GM19463 (cell line): Measurements from ENCODE around the gene NEIL3.

Experiments used
- ATAC-seq: cut with Tn5 transposase; IDR thresholded peaks from one replicate; pipeline ENCODE4 v1.9.1; 2021; ENCODE audit warnings: mild to moderate bottlenecking, moderate library complexity; ENCODE audit not compliant: unreplicated experiment

The NEIL3 gene

DNA sequence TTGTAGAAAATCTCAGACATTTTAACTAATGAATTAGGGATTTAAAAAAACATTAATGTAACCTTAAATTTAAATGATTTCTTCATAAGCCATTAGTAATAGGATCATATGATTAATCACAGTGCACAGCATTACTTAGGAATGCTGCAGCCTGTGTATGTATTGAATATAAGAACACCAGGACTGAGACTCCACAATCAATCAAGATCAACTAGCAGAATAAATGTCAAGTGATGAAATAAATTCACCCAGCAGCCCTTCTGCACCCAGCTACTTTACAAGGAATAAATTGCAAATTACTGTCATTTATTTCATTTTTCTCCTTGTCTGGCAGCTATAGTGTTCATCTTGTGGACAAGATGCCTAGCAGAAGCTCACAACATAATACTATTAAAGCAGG is 46.5 kb downstream of the NEIL3 start:
- ATAC-seq = no peak

DNA sequence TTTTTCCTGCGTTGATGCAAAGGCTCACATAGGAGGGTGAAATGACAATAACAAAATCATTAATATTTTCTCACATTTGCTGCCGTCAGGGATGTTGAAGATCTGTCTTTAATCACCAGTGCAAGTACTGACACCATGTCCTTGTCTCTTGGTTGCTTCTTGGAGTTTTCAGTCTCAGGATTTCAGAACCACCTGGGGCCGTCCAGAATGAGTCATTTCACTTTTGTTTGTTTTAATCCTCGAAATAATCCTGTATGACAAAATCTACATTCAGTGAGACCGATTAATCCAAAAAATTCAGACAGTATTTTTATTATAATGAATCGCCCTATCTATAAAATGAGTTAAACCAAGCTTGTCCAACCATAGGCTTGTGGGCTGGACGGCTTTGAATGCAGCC is 47.2 kb downstream of the NEIL3 start:
- no peak for ATAC-seq

DNA sequence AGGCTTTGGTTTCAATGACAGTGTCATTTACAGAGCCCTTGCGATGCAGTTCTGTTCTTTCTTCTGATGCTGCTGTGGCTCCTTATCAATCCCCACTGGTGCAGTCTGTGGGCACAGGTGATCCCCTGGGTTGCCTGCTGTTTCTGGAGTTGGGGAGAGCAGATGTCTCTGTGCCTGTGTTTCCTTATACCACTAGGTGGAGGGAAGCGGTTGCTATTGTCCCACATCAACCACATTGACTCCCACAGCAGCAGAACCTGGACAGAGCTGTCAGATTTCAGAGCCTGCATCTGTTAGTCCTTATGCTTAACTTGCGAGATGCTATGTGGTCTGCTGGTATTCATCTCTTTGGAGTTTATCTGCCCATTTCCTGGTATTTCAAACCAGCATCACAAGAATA is 57.7 kb downstream of the NEIL3 start:
- no peak for ATAC-seq

DNA sequence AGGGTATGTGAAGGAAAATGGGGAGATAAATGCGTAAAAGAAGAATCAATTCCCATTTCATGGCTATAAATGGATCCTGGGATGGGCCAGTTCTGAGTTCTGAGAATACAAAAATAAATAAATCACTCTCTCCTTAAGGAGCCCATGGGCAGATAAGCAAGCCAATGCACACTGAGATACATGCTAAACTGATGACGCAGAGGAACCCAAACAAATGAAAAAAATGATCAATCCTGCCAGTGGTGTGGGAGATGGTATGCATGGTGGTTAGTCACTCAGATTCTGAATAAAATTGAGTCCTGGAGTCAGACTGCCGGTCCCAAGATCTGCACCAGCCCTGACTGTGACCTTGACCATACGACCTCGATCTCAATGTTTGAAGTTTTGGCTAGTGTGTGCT is 59.7 kb downstream of the NEIL3 start:
- ATAC-seq = no peak

DNA sequence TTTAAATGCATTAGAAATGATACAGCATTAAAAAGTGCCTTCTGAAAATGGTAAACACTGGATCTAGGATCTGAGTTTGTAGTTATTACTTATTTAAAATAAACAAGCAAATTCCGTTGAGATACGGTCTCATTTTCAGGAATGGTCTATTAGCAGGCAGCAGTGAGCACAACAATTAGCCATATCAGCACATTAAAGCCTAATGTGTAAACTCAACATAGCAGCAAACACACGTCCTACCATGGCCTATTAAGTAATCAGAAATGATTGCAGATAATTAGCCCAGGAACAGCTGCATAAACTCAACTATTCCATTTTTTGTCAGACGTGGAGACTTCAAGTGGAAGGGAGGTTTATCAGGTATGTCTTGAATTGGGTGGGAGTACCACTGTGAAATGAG is 61.8 kb downstream of the NEIL3 start:
- ATAC-seq = no peak

DNA sequence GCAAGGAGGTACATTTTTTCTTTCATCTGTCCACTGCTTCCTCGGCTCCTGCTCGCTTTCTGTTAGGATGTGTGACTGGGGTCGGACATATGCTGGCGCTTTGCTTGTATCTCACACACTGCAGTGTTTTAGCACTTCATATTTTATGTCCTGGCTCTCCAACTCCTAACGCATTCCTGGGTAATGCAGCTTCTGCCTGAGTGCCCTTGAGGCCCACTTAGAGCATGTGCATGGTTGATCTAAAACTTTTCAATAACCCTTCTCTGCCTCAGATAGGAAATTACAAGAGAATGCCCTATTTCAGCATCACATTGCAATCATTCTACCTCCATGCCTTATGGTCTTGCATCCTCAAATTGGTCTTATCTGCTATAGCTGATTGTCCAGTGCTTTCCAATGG is 65.3 kb downstream of the NEIL3 start:
- no peak for ATAC-seq

DNA sequence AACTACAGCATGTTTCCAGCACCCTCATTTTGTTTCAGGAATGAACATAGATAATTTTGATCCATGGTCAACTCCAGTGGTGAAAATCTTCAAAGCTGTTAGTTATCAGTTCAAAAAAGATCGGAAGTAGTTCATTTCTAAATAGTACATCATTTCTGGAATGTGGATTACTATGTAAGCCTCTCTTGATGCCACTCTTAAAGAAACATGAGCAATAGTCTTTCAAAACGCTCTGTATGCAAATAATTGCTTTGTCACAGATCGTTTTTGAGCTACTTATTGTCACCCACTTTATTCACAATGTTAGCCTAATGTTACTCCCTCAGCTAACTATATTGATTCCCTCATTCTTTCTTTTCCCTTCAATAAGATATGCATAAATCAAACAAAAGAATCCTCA is 65.7 kb downstream of the NEIL3 start:
- ATAC-seq = no peak

DNA sequence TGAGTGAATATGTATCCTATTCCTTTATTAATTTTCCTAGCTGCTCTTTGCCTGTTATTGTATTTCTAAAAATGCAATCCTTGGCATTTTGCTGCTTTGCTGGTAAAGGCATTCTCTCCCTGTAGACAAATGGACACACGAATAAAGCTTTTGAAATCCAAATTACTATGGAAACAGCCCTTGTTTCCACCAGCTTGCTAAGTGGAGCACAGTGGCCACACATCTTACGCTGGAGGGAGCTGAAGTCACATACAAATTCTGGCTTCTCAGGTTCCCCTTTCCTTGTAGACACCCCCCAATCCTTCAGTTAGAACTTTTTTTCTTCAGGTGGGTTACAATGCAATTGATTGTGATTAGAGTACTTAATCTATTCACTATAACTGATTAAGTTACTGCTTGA is 66.3 kb downstream of the NEIL3 start:
- ATAC-seq = no peak

DNA sequence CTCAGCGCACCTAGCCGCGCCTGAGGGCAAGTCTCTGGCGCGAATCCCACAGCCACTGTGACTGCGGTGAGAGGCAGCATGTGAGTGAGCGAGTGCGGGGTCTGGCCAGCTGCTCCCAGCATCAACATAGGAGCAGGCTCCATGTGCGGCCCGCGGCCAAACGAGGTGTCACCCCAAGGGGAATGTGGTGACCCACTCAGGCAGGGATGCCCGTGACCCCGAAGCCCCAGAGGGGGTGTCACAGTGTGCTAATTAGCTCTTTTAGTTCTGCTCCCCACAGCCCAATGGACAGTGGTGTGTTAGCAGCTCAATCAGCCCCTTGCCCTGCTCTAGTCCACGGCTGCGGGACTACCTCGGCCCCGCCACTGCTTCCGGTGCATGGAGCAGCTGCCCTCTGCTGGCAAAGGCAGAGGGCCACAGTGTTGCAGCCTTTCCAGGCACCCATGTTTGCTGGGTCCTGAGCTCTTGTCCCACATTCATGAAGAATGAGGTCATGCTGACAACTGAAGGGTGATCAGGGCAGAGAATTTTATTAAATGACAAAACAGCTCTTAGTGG is 71.1 kb downstream of the NEIL3 start:
- peak; percentile 71 for ATAC-seq

DNA sequence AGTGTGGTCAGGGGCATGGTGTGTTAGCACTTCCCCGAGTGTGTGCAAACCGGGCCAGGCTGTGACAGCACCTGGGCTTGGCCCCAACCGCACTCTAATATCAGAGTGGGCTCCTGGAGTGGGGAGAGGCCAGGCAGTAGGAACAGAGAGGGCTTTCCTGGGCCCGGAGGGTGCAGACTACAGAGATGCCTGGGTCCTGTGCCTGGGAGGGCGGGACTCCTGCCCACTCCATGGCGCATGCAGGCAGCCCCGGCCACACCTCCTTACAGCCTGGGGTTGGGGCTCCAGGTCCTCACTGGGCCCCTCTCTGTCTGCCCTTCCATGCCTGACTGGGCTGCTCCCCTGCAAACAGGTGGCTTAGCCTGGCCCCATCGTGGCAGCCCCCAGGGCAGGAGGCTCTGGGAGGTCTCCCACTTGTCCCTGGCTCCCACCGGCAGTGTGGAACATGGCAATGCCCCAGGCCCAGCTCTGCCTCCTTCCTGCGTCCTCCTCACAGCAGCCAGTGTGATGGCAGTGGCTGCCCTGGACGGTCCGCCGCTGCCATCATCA is 72.2 kb downstream of the NEIL3 start:
- no peak for ATAC-seq

DNA sequence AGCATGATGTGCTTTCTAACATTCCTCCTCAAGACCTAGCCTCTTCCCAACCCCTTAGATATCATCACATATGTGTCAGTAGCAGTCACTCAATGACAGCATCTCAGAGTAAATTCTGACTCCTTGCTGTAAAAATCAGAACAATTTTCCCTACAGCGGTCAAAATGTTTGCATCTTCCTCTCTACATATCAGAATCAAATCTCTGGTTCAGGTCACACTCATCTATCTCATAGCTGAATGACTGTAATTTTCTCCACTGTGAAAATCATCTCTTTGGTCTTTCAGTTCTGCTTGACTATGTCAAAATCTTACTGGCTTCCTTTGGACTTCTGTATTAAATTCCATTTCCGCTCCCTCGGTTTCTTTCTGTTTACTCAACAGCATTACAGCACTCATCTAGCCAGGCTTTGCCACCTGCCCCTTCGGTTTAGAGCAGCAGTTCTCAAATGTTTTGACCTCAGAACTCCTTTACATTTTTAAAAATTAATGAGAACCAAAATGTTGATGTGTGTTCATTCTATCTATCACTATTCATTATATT is 75.3 kb downstream of the NEIL3 start:
- no peak for ATAC-seq

DNA sequence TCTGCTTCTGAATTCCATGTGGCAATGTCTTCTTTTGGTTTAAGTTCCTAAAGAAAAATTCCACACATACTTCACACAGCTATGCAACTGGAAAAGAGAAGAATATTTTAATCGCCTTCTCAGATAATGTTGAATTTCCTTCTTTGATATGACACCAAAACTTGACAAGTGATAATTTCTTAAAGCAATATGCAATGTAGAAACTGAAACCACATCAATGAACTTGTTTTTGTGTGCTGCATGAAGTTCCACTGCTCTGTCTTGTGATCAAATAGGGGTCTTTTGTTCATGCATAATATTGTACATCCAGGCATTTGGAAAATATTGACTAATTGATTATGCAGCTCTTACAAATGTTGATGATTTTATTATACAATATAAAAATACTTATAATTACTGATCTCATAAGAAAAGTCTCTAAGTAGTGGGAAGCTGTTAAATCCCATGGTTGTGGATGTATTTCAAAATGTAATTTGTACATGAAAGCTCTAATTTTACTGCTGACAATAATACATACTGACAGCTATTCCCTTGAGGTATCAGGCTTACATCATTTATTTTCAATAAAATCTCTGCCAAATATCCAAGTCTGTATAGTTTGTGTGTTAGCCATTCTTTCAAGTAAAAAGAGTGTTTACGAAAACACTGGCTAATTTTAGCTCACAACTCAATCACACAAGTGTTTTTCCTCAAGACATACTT is 76.1 kb downstream of the NEIL3 start:
- ATAC-seq = no peak

DNA sequence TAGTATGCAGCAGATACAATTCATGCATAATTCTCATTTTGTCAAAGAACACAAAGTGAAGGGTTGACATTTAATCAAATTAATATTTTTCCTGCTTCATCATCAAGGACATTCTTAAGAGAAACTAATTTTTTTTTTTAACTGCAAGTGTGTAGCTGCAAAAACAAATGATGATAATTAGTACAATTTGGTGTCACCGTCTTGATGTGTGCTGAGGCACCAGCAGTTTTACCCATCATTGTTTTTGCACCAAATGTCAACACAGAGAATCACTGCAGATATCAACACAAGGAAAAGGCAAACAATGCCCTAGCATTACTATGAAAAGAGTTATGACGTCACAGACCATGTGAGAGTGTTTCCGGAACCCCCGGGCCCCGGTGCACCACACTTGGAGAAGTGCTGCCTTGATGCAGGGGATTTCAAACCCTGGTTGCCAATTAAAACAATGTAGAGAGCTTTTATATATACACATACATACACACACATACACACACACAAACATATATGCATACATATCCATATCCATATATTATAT is 76.7 kb downstream of the NEIL3 start:
- ATAC-seq = no peak

DNA sequence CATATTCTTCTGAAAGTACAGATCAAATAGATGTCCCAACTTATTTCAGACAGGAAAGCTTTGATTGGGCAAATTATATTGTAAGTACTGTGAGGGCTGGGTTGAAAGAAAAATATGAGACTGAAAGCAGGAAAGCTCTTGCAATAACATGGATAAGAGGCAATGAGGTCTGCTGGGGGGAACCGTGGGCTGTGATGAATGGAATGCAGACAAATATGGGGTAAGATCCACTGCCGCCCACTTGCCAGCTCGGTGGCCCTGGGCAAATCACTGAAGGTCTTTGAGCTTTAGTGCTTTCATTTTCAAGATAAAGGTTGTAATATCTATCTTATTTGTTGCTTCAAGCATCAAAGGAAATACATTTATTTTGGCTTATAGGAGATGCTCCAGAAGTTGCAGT is 81.6 kb downstream of the NEIL3 start:
- no peak for ATAC-seq

DNA sequence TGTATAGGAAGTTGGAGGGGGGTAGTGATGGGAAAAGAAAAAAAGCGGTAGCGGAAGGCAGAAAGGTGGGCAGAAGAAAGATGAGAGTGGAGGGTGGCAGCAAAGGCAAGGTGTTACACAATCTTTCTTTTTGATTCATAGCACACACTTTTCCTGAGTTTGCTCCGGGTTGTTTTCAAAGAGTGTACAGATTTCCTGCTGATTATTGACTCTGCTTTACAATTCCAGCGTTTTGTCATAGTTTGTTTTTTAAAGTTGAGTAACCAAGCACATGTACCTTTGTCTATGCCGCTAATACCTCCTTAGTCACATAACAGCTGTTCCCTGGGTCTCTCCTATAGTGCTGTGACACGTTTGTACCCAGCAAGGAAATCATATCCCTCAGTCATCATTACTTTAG is 82.3 kb downstream of the NEIL3 start:
- no peak for ATAC-seq

DNA sequence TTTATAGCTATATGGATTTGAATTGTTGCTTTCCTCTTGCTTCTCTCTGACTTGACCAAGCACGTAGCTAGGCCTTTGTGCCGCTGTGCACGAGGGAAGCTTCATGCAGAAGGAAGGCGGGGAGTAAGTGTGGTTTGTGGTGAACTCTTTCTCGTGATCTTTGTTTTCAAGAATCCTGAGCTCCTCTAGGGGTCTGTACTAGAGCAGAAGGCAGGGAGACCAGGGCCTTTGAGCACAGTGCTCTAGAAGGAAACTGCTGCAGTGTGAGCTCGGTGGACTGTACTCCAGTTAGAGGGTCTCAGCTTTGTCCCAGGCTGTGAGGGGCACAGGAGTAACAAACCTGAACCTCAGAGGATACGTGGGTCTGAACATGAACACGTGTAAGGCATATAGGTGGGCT is 83.6 kb downstream of the NEIL3 start:
- peak; percentile 82 for ATAC-seq

DNA sequence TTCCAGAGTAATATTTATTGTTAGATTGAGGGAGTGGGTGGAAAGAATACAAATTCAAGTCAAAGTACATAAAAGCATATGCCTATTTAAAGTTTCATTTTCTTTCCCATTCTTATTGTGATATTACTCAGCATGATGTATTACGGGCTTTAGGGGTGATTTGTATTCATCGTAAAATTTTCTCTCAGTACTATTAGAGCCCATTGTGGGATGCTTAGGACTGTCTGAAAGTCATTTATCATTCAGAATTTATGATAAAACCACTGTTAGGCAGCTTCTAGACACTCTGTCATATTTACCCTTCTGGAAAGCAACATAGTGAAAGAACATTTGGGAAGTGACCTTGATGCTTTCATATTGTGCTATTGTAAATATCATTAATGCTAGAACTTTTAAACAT is 86.7 kb downstream of the NEIL3 start:
- no peak for ATAC-seq

DNA sequence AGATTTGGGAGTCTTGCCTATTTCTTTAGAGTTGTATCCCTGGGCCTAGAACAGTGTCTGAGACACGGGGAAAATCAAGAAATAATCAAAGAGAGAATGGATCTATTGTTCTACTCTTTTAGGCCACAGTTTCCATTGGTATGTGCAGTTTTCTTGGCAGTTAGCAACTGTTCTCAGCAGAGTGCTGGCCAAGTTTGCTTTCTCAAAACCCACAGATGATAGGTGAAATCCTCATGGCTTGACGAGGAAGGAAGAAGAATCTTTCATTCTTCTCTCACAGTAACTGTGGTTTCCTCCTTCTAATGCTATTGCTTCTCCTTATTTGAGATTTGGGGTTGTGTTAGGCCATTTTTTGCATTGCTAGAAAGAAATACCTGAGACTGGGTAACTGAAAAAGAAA is 90.4 kb downstream of the NEIL3 start:
- ATAC-seq = no peak

DNA sequence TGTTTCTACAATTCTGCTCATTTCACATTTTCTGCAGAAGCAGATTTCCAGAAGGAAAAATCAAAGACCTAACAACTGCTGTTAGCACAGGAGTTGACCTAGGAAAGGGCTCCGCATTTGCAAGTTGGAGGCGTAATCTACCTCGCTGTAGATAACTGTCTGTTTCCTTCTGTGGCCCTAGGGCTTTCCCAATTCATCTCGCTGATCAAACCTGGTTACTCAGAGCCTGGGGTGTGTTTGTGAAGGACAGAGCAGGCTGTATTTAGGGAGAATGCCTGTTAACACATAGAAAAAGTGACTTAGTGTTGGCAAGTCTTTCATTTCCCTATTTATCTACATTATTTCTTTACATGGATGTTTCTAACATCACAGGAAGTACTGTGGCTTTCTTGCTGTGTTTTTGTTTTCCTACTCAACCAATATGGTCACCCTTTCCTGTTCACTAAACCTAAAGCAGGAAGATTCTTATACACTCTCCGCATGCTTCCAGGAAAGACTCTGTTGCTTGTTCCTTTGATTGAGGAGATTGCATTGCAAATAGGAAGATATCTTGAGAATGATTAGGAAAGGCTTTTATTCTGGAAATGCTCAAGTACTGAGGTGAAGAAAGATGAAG is 92.1 kb downstream of the NEIL3 start:
- no peak for ATAC-seq

DNA sequence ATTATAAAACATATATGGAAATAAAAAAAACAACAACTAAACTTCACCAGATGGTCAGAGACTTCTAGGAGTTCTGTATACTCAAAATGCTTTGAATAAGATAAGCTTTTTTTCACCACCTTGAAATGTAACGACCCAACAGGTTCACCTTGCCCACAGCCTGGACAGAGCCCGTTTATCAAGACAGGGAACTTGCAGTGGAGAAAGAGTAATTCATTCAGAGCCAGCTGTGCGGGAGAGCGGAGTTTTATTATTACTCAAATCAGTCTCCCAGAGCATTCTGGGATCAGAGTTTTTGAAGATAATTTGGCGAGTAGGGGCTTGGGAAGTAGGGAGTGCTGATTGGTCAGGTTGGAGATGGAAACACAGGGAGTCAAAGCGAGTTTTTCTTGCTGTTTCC is 94.1 kb downstream of the NEIL3 start:
- no peak for ATAC-seq

DNA sequence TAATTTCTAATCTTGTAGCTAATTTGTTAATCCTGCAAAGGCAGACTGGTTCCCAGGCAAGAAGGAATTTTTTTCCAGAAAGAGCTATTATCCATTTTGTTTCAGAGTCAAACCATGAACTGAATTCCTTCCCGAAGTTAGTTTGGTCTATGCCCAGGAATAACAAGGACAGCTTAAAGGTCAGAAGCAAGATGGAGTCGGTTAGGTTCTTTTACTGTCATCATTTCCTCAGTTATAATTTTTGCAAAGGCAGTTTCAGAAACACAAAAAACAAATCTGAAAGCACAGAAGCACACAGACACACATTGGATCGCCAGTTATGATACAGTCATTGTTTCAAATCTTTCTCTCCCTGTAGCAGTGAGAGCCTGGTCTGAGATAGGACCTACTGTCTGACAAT is 94.7 kb downstream of the NEIL3 start:
- ATAC-seq = no peak

DNA sequence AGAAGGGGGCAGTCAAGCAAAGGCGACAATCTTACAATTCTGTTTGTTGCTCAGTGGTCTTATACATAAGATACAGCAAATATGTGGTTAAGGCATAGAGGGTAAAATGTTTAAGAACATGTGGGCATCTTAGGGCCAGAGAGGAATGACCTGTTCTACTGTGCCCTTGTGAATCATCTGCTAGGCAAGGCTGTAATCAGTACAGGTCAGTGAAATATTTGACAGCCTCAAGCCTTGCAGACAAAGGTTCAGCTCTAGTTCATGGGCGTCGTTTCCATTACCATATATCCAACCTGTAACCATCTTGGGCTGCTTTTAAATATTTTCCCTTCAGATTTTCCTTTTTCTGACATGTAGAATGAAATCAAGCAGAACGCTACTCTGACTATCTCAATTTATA is 95.3 kb downstream of the NEIL3 start:
- ATAC-seq = no peak
